ENCODE data around the gene SLC37A2.

GRCh38 chr11:125075900-125076317 lies 12.8 kb downstream of the SLC37A2 start:
- no peak for TF ChIP-seq POLR2A (IDR thresholded peaks at IDR 0.05; ENCODE audit: low read depth, low read length)
- no peak for TF ChIP-seq TAF1 (IDR thresholded peaks at IDR 0.05; ENCODE audit: borderline replicate concordance, low read depth, low read length)

All from GM12892 (cell line).